GM12872 (cell line): Measurements from ENCODE around the gene AANAT.

Source experiments
- CTCF ChIP-seq: IDR thresholded peaks from 3 replicates; pipeline ENCODE4 v1.5.1; 2011; ENCODE audit warnings: low read depth, mild to moderate bottlenecking, low read length, moderate library complexity; ENCODE audit not compliant: insufficient read depth

The AANAT gene

GRCh38 chr17:76513306-76513692, 45.9 kb downstream of the AANAT start:
- no peak for TF ChIP-seq CTCF

- TF ChIP-seq CTCF: no peak
Measured at GRCh38 chr17:76515274-76515949, 48.0 kb downstream of the AANAT start.

- no peak for TF ChIP-seq CTCF
Measured at GRCh38 chr17:76517638-76518038, 50.2 kb downstream of the AANAT start.

- no peak for TF ChIP-seq CTCF
Measured at GRCh38 chr17:76519048-76519966, 51.9 kb downstream of the AANAT start.
